HepG2 (cell line): ENCODE data around the gene OTOP2. TPM values are rescaled to one million over a fixed set of nuclear protein-coding genes. Genes with fewer than 3 reads are reported as not detected.

Experiments
- CENPX ChIP-seq: sonication (generic); formaldehyde crosslinking; IDR thresholded peaks from 2 replicates; pipeline ENCODE4 v1.9.0; 2021; ENCODE audit warnings: mild to moderate bottlenecking, missing genetic modification reagents, moderate library complexity
- GFI1 ChIP-seq: sonication (generic); formaldehyde crosslinking; IDR thresholded peaks from 2 replicates; pipeline ENCODE4 v1.5.0; 2020; ENCODE audit warnings: missing genetic modification reagents, mild to moderate bottlenecking, borderline replicate concordance
- SIN3B ChIP-seq: fragments of 150-350 bp; IDR thresholded peaks from 2 replicates; pipeline ENCODE4 v1.6.1; 2014; ENCODE audit warnings: low read length
- ZNF354B ChIP-seq: sonication (generic); formaldehyde crosslinking; IDR thresholded peaks from 2 replicates; pipeline ENCODE4 v1.8.0; 2022; ENCODE audit warnings: mild to moderate bottlenecking, missing genetic modification reagents
- ZNF570 ChIP-seq: sonication (generic); formaldehyde crosslinking; IDR thresholded peaks from 2 replicates; pipeline ENCODE4 v1.4.0; 2020; ENCODE audit warnings: mild to moderate bottlenecking, missing genetic modification reagents, borderline replicate concordance
- ZNF776 ChIP-seq: sonication (generic); formaldehyde crosslinking; IDR thresholded peaks from 2 replicates; pipeline ENCODE4 v1.4.0; 2020; ENCODE audit warnings: mild to moderate bottlenecking, missing genetic modification reagents
- polyA plus RNA-seq, 8 experiments: library from polyadenylated mRNA; depleted of rRNA in 3 of 8; stranded (reverse) in 7 of 8; unstranded in 1 of 8; fragments of >200 nt; fragmentation: Illumina TruSeq in 4 of 8; extraction: Trizol in 4 of 8; gene quantifications; 2 replicates each; pipeline versions ENCODE4 v1.2.1 to v1.2.3, GENCODE V29; 2011 to 2016; ENCODE audit warnings: low read depth in 4 of 8, missing spikeins in 1 of 8, mixed read lengths in 1 of 8; ENCODE audit not compliant: insufficient read depth in 1 of 8
- total RNA-seq, 5 experiments: library from RNA; depleted of rRNA; stranded (reverse); fragments of >200 nt; fragmentation: Illumina TruSeq; extraction: Trizol; gene quantifications; 2 replicates each; pipeline ENCODE4 v1.2.3, GENCODE V29; 2016; ENCODE audit warnings: low read depth in 1 of 5
- TF ChIP-seq, protein P1 (sequence below): sonication (generic); formaldehyde crosslinking; IDR thresholded peaks from 2 replicates; pipeline ENCODE4; 2020; ENCODE audit warnings: missing genetic modification reagents, mild to moderate bottlenecking, borderline replicate concordance
- TF ChIP-seq, protein P2 (sequence below): sonication (generic); formaldehyde crosslinking; IDR thresholded peaks from 2 replicates; pipeline ENCODE4 v1.4.0; 2020; ENCODE audit warnings: mild to moderate bottlenecking, missing genetic modification reagents
- TF ChIP-seq, protein P3 (sequence below): IDR thresholded peaks from 2 replicates; pipeline ENCODE4 v1.6.1; 2012; ENCODE audit warnings: low read length, improper control_type of control experiment
- TF ChIP-seq, protein P4 (sequence below): sonication (generic); formaldehyde crosslinking; IDR thresholded peaks from 2 replicates; pipeline ENCODE4 v1.4.0; 2020; ENCODE audit warnings: mild to moderate bottlenecking, missing genetic modification reagents
- TF ChIP-seq, protein P5 (sequence below): IDR thresholded peaks from 2 replicates; pipeline ENCODE4 v1.6.1; 2016; ENCODE audit warnings: mild to moderate bottlenecking
- TF ChIP-seq, protein P6 (sequence below): sonication (generic); formaldehyde crosslinking; IDR thresholded peaks from 2 replicates; pipeline ENCODE4 v1.4.0; 2020; ENCODE audit warnings: missing genetic modification reagents
- TF ChIP-seq, protein P7 (sequence below): sonication (generic); formaldehyde crosslinking; IDR thresholded peaks from 2 replicates; pipeline ENCODE4 v1.4.0; 2020; ENCODE audit warnings: low read depth, mild to moderate bottlenecking, missing genetic modification reagents

OTOP2 gene
- total and polyA plus RNA-seq, 2 of the 13 experiments (the other 11 are each of a cell fraction or from before 2014, with no cell fraction given), result not detected

DNA sequence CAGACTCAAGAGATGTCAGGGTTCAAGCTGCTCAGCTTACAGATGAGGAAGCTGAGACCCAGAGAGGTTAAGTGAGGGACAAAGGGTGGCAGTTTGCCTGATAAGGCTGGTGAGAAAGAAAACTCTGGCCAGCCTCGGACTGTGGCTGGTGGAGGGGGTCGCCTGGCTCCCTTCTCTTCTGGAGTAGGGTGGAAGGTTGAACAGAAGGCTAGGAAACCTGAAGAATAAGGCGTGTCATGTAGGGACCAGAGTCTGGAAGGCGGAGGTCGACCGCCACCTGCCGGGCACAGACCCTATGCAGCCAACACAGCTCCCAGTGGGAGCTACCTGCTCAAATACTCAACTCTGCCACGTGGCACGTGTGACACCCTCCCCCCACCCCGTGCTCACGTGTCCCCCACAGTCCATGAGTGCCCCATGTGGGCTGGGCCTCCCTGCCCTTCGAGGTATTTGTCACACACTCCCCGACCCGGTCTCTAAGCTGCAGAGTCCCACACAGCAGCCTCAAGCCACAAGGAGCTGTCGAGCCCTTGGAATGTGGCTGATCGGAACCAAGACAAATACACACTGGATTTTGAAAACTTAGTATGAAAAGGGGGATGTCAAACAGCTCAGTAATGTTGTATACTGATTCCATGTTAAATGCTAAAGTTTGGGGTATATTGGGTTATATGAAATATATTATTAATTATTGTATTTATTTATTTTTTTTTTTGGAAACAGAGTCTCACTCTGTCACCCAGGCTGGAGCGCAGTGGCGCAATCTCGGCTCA is 36.7 kb downstream of the OTOP2 start (continued):
- TF ChIP-seq, protein P1, sequence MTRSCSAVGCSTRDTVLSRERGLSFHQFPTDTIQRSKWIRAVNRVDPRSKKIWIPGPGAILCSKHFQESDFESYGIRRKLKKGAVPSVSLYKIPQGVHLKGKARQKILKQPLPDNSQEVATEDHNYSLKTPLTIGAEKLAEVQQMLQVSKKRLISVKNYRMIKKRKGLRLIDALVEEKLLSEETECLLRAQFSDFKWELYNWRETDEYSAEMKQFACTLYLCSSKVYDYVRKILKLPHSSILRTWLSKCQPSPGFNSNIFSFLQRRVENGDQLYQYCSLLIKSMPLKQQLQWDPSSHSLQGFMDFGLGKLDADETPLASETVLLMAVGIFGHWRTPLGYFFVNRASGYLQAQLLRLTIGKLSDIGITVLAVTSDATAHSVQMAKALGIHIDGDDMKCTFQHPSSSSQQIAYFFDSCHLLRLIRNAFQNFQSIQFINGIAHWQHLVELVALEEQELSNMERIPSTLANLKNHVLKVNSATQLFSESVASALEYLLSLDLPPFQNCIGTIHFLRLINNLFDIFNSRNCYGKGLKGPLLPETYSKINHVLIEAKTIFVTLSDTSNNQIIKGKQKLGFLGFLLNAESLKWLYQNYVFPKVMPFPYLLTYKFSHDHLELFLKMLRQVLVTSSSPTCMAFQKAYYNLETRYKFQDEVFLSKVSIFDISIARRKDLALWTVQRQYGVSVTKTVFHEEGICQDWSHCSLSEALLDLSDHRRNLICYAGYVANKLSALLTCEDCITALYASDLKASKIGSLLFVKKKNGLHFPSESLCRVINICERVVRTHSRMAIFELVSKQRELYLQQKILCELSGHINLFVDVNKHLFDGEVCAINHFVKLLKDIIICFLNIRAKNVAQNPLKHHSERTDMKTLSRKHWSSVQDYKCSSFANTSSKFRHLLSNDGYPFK (CRISPR knock-in tag), result peak; percentile 45; the same call in 1 of the 2 replicates
- no peak for TF ChIP-seq GFI1 (CRISPR knock-in tag)
- TF ChIP-seq SIN3B, result no peak
- TF ChIP-seq, protein P2, sequence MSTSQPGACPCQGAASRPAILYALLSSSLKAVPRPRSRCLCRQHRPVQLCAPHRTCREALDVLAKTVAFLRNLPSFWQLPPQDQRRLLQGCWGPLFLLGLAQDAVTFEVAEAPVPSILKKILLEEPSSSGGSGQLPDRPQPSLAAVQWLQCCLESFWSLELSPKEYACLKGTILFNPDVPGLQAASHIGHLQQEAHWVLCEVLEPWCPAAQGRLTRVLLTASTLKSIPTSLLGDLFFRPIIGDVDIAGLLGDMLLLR (CRISPR knock-in tag), result peak; percentile 89
- TF ChIP-seq, protein P3, sequence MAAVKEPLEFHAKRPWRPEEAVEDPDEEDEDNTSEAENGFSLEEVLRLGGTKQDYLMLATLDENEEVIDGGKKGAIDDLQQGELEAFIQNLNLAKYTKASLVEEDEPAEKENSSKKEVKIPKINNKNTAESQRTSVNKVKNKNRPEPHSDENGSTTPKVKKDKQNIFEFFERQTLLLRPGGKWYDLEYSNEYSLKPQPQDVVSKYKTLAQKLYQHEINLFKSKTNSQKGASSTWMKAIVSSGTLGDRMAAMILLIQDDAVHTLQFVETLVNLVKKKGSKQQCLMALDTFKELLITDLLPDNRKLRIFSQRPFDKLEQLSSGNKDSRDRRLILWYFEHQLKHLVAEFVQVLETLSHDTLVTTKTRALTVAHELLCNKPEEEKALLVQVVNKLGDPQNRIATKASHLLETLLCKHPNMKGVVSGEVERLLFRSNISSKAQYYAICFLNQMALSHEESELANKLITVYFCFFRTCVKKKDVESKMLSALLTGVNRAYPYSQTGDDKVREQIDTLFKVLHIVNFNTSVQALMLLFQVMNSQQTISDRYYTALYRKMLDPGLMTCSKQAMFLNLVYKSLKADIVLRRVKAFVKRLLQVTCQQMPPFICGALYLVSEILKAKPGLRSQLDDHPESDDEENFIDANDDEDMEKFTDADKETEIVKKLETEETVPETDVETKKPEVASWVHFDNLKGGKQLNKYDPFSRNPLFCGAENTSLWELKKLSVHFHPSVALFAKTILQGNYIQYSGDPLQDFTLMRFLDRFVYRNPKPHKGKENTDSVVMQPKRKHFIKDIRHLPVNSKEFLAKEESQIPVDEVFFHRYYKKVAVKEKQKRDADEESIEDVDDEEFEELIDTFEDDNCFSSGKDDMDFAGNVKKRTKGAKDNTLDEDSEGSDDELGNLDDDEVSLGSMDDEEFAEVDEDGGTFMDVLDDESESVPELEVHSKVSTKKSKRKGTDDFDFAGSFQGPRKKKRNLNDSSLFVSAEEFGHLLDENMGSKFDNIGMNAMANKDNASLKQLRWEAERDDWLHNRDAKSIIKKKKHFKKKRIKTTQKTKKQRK, result no peak
- TF ChIP-seq ZNF570 (CRISPR knock-in tag), result peak; percentile 61; the same call in 1 of the 2 replicates
- TF ChIP-seq, protein P4, sequence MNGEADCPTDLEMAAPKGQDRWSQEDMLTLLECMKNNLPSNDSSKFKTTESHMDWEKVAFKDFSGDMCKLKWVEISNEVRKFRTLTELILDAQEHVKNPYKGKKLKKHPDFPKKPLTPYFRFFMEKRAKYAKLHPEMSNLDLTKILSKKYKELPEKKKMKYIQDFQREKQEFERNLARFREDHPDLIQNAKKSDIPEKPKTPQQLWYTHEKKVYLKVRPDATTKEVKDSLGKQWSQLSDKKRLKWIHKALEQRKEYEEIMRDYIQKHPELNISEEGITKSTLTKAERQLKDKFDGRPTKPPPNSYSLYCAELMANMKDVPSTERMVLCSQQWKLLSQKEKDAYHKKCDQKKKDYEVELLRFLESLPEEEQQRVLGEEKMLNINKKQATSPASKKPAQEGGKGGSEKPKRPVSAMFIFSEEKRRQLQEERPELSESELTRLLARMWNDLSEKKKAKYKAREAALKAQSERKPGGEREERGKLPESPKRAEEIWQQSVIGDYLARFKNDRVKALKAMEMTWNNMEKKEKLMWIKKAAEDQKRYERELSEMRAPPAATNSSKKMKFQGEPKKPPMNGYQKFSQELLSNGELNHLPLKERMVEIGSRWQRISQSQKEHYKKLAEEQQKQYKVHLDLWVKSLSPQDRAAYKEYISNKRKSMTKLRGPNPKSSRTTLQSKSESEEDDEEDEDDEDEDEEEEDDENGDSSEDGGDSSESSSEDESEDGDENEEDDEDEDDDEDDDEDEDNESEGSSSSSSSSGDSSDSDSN (CRISPR knock-in tag), result peak; percentile 55
- TF ChIP-seq ZNF776, result peak; percentile 69
- TF ChIP-seq ZNF354B, result 0 out of 2 replicates have a peak, but pooled peaks have one; percentile 58
- TF ChIP-seq, protein P5, sequence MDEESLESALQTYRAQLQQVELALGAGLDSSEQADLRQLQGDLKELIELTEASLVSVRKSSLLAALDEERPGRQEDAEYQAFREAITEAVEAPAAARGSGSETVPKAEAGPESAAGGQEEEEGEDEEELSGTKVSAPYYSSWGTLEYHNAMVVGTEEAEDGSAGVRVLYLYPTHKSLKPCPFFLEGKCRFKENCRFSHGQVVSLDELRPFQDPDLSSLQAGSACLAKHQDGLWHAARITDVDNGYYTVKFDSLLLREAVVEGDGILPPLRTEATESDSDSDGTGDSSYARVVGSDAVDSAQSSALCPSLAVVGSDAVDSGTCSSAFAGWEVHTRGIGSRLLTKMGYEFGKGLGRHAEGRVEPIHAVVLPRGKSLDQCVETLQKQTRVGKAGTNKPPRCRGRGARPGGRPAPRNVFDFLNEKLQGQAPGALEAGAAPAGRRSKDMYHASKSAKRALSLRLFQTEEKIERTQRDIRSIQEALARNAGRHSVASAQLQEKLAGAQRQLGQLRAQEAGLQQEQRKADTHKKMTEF (CRISPR knock-in tag), result 0 out of 2 replicates have a peak, but pooled peaks have one; percentile 5
- TF ChIP-seq, protein P6, sequence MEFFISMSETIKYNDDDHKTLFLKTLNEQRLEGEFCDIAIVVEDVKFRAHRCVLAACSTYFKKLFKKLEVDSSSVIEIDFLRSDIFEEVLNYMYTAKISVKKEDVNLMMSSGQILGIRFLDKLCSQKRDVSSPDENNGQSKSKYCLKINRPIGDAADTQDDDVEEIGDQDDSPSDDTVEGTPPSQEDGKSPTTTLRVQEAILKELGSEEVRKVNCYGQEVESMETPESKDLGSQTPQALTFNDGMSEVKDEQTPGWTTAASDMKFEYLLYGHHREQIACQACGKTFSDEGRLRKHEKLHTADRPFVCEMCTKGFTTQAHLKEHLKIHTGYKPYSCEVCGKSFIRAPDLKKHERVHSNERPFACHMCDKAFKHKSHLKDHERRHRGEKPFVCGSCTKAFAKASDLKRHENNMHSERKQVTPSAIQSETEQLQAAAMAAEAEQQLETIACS (CRISPR knock-in tag), result no peak
- no peak for TF ChIP-seq CENPX (CRISPR knock-in tag)
- TF ChIP-seq, protein P7, sequence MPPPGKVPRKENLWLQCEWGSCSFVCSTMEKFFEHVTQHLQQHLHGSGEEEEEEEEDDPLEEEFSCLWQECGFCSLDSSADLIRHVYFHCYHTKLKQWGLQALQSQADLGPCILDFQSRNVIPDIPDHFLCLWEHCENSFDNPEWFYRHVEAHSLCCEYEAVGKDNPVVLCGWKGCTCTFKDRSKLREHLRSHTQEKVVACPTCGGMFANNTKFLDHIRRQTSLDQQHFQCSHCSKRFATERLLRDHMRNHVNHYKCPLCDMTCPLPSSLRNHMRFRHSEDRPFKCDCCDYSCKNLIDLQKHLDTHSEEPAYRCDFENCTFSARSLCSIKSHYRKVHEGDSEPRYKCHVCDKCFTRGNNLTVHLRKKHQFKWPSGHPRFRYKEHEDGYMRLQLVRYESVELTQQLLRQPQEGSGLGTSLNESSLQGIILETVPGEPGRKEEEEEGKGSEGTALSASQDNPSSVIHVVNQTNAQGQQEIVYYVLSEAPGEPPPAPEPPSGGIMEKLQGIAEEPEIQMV (CRISPR knock-in tag), result peak; percentile 69; the same call in 1 of the 2 replicates
